Panc1 (cell line): Measurements from ENCODE around the gene REV3L. TPM values are rescaled to one million over a fixed set of nuclear protein-coding genes. Genes with fewer than 3 reads are reported as not detected.

Source experiments
- ATAC-seq: fragments of 200-7000 bp; cut with Tn5 transposase; 2 replicates; pipeline ENCODE4 v1.9.1; 2020; ENCODE audit warnings: mild to moderate bottlenecking, moderate library complexity
- BruUV-seq: library from RNA; stranded (reverse); fragments of 400-500 nt; replicated peaks from 2 replicates; lab custom pipeline; 2021; lab: Mats Ljungman, UMichigan
- CTCF ChIA-PET: fragments of 300-600 bp; sonication (Branson Sonifier 250); formaldehyde crosslinking; loops from one replicate; lab custom pipeline; 2022; ENCODE audit warnings: antibody characterized with exemption; lab: Charles Lee
- POLR2A ChIA-PET: fragments of 300-600 bp; sonication (Branson Sonifier 250); formaldehyde crosslinking; loops from one replicate; lab custom pipeline; 2022; ENCODE audit warnings: antibody characterized with exemption; lab: Charles Lee
- DNase-seq: peaks from one replicate; pipeline ENCODE4 v3.0.0-alpha.2; 2010; ENCODE audit warnings: low read depth, low spot score
- H3K27ac ChIP-seq: 2 replicates; pipeline ENCODE4 v1.5.1; 2011; ENCODE audit warnings: mild to moderate bottlenecking, low read length, inconsistent platforms
- H3K27me3 ChIP-seq: fragments of 200-500 bp; sonication (Bioruptor generic); 2 replicates; pipeline ENCODE4 v1.6.0; 2014; ENCODE audit warnings: low read length, inconsistent platforms; ENCODE audit not compliant: control insufficient read depth, insufficient read depth
- H3K36me3 ChIP-seq: fragments of 200-500 bp; sonication (Bioruptor generic); 2 replicates; pipeline ENCODE4 v1.5.1; 2014; ENCODE audit warnings: inconsistent platforms, mild to moderate bottlenecking, low read length, moderate library complexity; ENCODE audit not compliant: control insufficient read depth, insufficient read depth
- H3K4me1 ChIP-seq: 2 replicates; pipeline ENCODE4 v1.5.1; 2011; ENCODE audit warnings: inconsistent platforms, mild to moderate bottlenecking, low read length, moderate library complexity; ENCODE audit not compliant: control insufficient read depth, insufficient read depth
- H3K4me3 ChIP-seq, 2 experiments: 2 replicates each; pipeline ENCODE4 v1.5.1; 2011 to 2012; ENCODE audit warnings: low read depth in 2 of 2, low read length in 2 of 2, mild to moderate bottlenecking in 2 of 2, inconsistent platforms in 1 of 2, moderate library complexity in 1 of 2
- H3K9me3 ChIP-seq: fragments of 200-500 bp; sonication (Bioruptor generic); 2 replicates; pipeline ENCODE4 v1.5.1; 2014; ENCODE audit warnings: low read depth, mild to moderate bottlenecking, inconsistent platforms, low read length, moderate library complexity; ENCODE audit not compliant: control insufficient read depth, insufficient read depth
- CTCF ChIP-seq: fragments of 450-650 bp; IDR thresholded peaks from 2 replicates; pipeline ENCODE4 v1.5.1; 2017; ENCODE audit warnings: mild to moderate bottlenecking
- POLR2AphosphoS5 ChIP-seq: IDR thresholded peaks from 2 replicates; pipeline ENCODE4 v1.6.1; 2012; ENCODE audit warnings: mild to moderate bottlenecking, low read depth, low read length, moderate library complexity
- REST ChIP-seq, 2 experiments: IDR thresholded peaks; 2 replicates each; pipeline ENCODE4 v1.6.1; 2011 to 2012; ENCODE audit warnings: low read depth in 2 of 2, control low read depth in 1 of 2, low read length in 1 of 2, mild to moderate bottlenecking in 1 of 2, moderate library complexity in 1 of 2; ENCODE audit not compliant: insufficient read depth in 1 of 2
- SIN3A ChIP-seq: IDR thresholded peaks from 2 replicates; pipeline ENCODE4 v1.6.1; 2012; ENCODE audit warnings: low read depth, mild to moderate bottlenecking, low read length, moderate library complexity, borderline replicate concordance; ENCODE audit not compliant: insufficient read depth
- TCF7L2 ChIP-seq: IDR thresholded peaks from 2 replicates; pipeline ENCODE4 v1.6.1; 2011; ENCODE audit warnings: mild to moderate bottlenecking, low read depth, low read length, inconsistent platforms
- in situ Hi-C: cut with HindIII; loops from 2 replicates; pipeline ENCODE4 v1.10.0; 2016; ENCODE audit warnings: low sequenced_read_pairs, low pct_unique_long_range_greater_than_20kb
- intact Hi-C: fragments of 100-400 bp; cut with micrococcal nuclease; formaldehyde crosslinking; loops from one replicate; pipeline ENCODE4 v1.10.0; 2022; ENCODE audit not compliant: unreplicated experiment
- total RNA-seq: library from RNA; stranded (reverse); gene quantifications from one replicate; pipeline ENCODE4 v1.2.1, GENCODE V29; 2021; ENCODE audit not compliant: unreplicated experiment

REV3L gene
- total RNA-seq, 1 experiment from 2014 or later = 44.8 TPM

DNA sequence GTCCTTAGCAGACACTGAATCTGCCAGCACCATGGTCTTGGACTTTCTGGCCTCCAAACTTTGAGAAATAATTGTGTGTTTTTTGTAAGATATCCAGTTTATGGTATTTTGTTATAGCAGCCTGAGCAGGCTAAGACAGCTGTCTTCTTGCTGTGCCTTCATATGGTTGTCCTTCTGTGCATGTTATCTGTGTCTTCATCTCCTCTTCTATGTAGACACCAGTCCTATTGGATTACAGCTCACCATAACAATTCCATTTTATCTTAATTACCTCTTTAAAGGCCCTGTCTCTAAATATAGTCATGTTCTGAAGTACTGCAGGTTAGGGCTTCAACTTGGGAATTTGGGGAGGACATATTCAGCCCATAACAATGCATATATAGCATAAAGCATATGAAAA is 44.3 kb upstream of the REV3L start:
- in situ Hi-C loops (no loop called here), intact Hi-C loops (no loop called here)
- no peak for TF ChIP-seq SIN3A
- TF ChIP-seq REST (IDR thresholded peaks at IDR 0.05; ENCODE audit: insufficient read depth in 1 of 2, low read depth in 2 of 2, low read length in 1 of 2) = no peak
- no peak for TF ChIP-seq CTCF
- TF ChIP-seq TCF7L2 = no peak
- H3K9me3 ChIP-seq = no peaks in the 10 kb centered on the region
- H3K27ac ChIP-seq = no peak overlapping the region
- no peak; the same call in 1 of the 2 replicates for ATAC-seq
- H3K27me3 ChIP-seq = no peaks in the 10 kb centered on the region
- CTCF ChIA-PET = no interaction called here
- H3K4me3 ChIP-seq = no peak overlapping the region
- H3K36me3 ChIP-seq = no peaks in the 10 kb centered on the region
- DNase-seq = no peak
- peaks cover 10% of the 10 kb centered on the region; the same call in 1 of the 2 replicates for H3K4me1 ChIP-seq
- no TSS peak for BruUV-seq
- POLR2A ChIA-PET = interaction anchor here (0.6 to 0.7 kb wide), 2 partner anchors 14 to 79 kb away, joined by 5 to 6 read pairs; no protein-coding TSS in a partner anchor

- Histone ChIP-seq H3K36me3 (no peaks in the 10 kb centered on the region), H3K27me3 (no peaks in the 10 kb centered on the region), H3K9me3 (no peaks in the 10 kb centered on the region), H3K4me3 (no peak overlapping the region), H3K4me1 (peaks cover 10% of the 10 kb centered on the region; the same call in 1 of the 2 replicates), H3K27ac (peak overlapping the region; percentile 20; the same call in 1 of the 2 replicates)
- CTCF ChIA-PET = no interaction called here
- in situ Hi-C loops = no loop called here
- ATAC-seq (no peak), DNase-seq (no peak)
- POLR2A ChIA-PET = interaction anchor here (0.6 kb wide), 1 partner anchor 16 kb away, joined by 5 read pairs; no protein-coding TSS in a partner anchor
- intact Hi-C loops = no loop called here
- no peak for TF ChIP-seq TCF7L2
- TF ChIP-seq POLR2AphosphoS5 = no peak
- no peak for TF ChIP-seq REST (IDR thresholded peaks at IDR 0.05; ENCODE audit: insufficient read depth in 1 of 2, low read depth in 2 of 2, low read length in 1 of 2)
- no peak for TF ChIP-seq SIN3A
- no peak for TF ChIP-seq CTCF
- BruUV-seq = no TSS peak
Measured at GRCh38 chr6:111524735-111525134, 41.7 kb upstream of the REV3L start.
